GM12891 (cell line): ENCODE results near the gene MYBPC2.

Experiments used
- POLR2A ChIP-seq: IDR thresholded peaks from 2 replicates; pipeline ENCODE4 v1.6.1; 2011; ENCODE audit warnings: low read depth, low read length, control low read depth
- POLR2AphosphoS5 ChIP-seq: IDR thresholded peaks from 2 replicates; pipeline ENCODE4 v1.6.1; 2011; ENCODE audit warnings: low read depth, low read length, control low read depth
- SPI1 ChIP-seq: IDR thresholded peaks from 2 replicates; pipeline ENCODE4 v1.6.1; 2011; ENCODE audit warnings: low read depth, low read length, control low read depth
- TAF1 ChIP-seq: IDR thresholded peaks from 2 replicates; pipeline ENCODE4 v1.6.1; 2011; ENCODE audit warnings: low read depth, low read length, control low read depth

DNA sequence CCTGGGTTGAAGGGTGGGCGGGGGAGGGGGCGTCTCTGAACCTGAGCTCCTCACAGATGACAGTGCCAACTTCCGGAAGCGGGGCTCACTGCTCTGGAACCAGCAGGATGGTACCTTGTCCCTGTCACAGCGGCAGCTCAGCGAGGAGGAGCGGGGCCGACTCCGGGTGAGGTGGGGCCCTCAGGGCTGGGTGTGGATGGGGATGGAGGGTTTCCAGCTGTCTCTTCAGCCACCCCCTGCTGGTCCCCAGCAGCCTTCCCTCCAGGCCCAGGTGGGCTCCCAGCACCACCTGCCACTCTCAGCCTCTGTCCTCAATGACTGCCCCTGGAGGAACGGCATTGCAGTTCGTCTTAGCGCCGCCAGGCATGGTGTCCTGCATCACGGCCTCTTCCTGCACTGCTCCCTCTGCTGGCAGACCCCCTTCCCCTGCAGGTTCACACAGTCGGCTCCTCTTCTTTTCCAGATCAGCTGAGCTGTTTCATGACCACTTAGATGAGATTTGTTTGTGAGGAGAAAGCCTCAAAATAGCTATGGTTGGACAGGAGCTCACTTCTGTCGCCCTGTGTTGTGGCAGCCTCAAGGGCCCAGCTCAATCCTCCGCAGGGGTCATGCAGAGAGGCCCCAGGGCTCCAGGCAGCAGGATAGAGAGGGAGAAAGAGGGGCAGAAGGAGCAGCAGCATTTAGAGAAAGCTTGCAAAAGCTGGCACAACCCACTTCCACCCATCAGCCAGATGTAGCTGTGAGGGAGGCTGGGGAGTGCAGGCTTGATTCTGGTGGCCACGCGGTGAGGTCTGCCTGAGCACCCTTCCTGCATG is 46.4 kb downstream of the MYBPC2 start:
- no peak for TF ChIP-seq TAF1
- no peak for TF ChIP-seq POLR2AphosphoS5
- TF ChIP-seq POLR2A = no peak
- TF ChIP-seq SPI1 = no peak
